ENCODE data around the gene PTPN3. TPM values are rescaled to one million over a fixed set of nuclear protein-coding genes. Genes with fewer than 3 reads are reported as not detected.

Gene PTPN3
- polyA plus RNA-seq, 2 of the 4 experiments (the other 2 are of a cell fraction) = 8.9 to 20.3 TPM

DNA sequence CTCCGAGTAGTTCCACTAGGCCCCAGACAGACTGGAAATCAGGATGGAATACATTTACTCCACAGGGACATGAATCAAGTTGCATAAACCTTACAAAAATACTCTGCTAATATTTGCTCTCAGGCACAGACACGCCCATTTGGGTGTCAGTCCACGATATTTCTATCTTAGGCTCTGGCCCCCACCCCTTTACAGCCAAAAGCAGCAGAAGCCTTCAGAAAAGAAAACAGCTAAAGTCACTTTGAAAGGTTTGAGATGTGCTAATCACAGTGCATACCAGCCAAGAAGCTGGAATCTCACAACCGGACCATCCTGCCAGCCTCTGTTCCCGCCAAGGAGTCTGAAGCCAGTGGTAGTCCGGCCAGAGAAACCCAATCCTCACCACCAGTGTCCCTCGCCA lies 22.6 kb downstream of the PTPN3 start:
- Histone ChIP-seq H3K27ac (peak overlapping the region; percentile 80 to 83), H3K4me1 (peaks cover 81% of the 10 kb centered on the region), H3K4me2 (peak overlapping the region; percentile 81), H3K4me3 (no peak overlapping the region), H3K9me3 (no peaks in the 10 kb centered on the region)
- TF ChIP-seq FOSB (CRISPR knock-in tag; IDR thresholded peaks at IDR 0.05) (no peak), SMC3 (IDR thresholded peaks at IDR 0.05) (no peak), KDM5A (IDR thresholded peaks at IDR 0.05) (no peak), ZNF302 (CRISPR knock-in tag; IDR thresholded peaks at IDR 0.05) (no peak), NFE2L2 (conservative IDR thresholded peaks at IDR 0.05; ENCODE audit: low read length) (no peak), POLR2AphosphoS2 (conservative IDR thresholded peaks at IDR 0.05; ENCODE audit: low read length) (no peak), ZFP36 (IDR thresholded peaks at IDR 0.05; ENCODE audit: borderline replicate concordance, partially characterized antibody) (no peak), TP53 (CRISPR knock-in tag; IDR thresholded peaks at IDR 0.05) (no peak), HDAC2 (IDR thresholded peaks at IDR 0.05) (no peak), EHMT2 (IDR thresholded peaks at IDR 0.05; ENCODE audit: low read depth) (no peak), MAFK (IDR thresholded peaks at IDR 0.05; ENCODE audit: partially characterized antibody) (no peak), RAD21 (conservative IDR thresholded peaks at IDR 0.05 in 1 of 2, IDR thresholded peaks at IDR 0.05 in 1 of 2) (no peak), MAX (IDR thresholded peaks at IDR 0.05) (no peak), EP300 (IDR thresholded peaks at IDR 0.05) (no peak), PBX3 (IDR thresholded peaks at IDR 0.05) (no peak), MAZ (IDR thresholded peaks at IDR 0.05; ENCODE audit: borderline replicate concordance, low read depth, low read length) (no peak), PHF8 (IDR thresholded peaks at IDR 0.05; ENCODE audit: borderline replicate concordance, low read depth) (no peak), JUN (IDR thresholded peaks at IDR 0.05) (no peak), CTCF (IDR thresholded peaks at IDR 0.05) (no peak), CEBPB (IDR thresholded peaks at IDR 0.05) (no peak)
- 14% methylated on average over 7 of the region's 7 CpGs for WGBS (ENCODE audit: missing lambda C conversion rate)
- peak in 1 of 2 experiments; percentile 45; a peak in 3 of 6 replicates for ATAC-seq
- ChIA-PET CTCF (interaction anchor here (1.0 to 5.1 kb wide), 6 partner anchors 9 to 342 kb away, joined by 3 to 45 read pairs (median 6); no protein-coding TSS in a partner anchor), POLR2A (no interaction called here)
- no peak for FAIRE-seq
- DNase-seq (ENCODE audit: low read depth in 1 of 2, low spot score in 1 of 2) = peak in 1 of 2 experiments; percentile 37

GRCh38 chr9:109474944-109475343 lies 23.2 kb downstream of the PTPN3 start:
- H3K4me1 ChIP-seq = peaks cover 86% of the 10 kb centered on the region
- no peak overlapping the region for H3K4me3 ChIP-seq
- no peaks in the 10 kb centered on the region for H3K9me3 ChIP-seq
- no peak for ATAC-seq
- no peak for FAIRE-seq
- POLR2A ChIA-PET = no interaction called here
- DNase-seq (ENCODE audit: low read depth in 1 of 2, low spot score in 1 of 2) = no peak
- H3K4me2 ChIP-seq = peak overlapping the region; percentile 81
- peak; percentile 36 for TF ChIP-seq ZFP36 (IDR thresholded peaks at IDR 0.05; ENCODE audit: borderline replicate concordance, partially characterized antibody)
- no peak for TF ChIP-seq CHD2 (IDR thresholded peaks at IDR 0.05; ENCODE audit: low read length, partially characterized antibody)
- CTCF ChIA-PET = interaction anchor here (1.0 to 5.1 kb wide), 6 partner anchors 9 to 343 kb away, joined by 3 to 45 read pairs (median 6); no protein-coding TSS in a partner anchor
- peak overlapping the region; percentile 80 to 83; a peak in 5 of 6 replicates for H3K27ac ChIP-seq
- 73% methylated on average over 2 of the region's 2 CpGs for WGBS (ENCODE audit: missing lambda C conversion rate)

- ChIA-PET POLR2A (no interaction called here), CTCF (interaction anchor here (2.2 to 5.1 kb wide), 2 partner anchors 32 to 46 kb away, joined by 7 to 45 read pairs; no protein-coding TSS in a partner anchor)
- H3K4me1 ChIP-seq = peaks cover 91% of the 10 kb centered on the region
- ATAC-seq (no peak), DNase-seq (ENCODE audit: low read depth in 1 of 2, low spot score in 1 of 2) (no peak), FAIRE-seq (no peak)
- H3K4me3 ChIP-seq = no peak overlapping the region
- H3K9me3 ChIP-seq = no peaks in the 10 kb centered on the region
- H3K27ac ChIP-seq = peak overlapping the region in 1 of 2 experiments; percentile 80; a peak in 3 of 6 replicates
- 84% methylated on average over 7 of the region's 7 CpGs for WGBS (ENCODE audit: missing lambda C conversion rate)
- no peak overlapping the region for H3K4me2 ChIP-seq
- TF ChIP-seq EHF (CRISPR knock-in tag; IDR thresholded peaks at IDR 0.05) (no peak), EP300 (IDR thresholded peaks at IDR 0.05) (no peak), MAZ (IDR thresholded peaks at IDR 0.05; ENCODE audit: borderline replicate concordance, low read depth, low read length) (no peak), NR3C1 (IDR thresholded peaks at IDR 0.05) (no peak), JUNB (IDR thresholded peaks at IDR 0.05) (no peak)
- TF ChIP-seq, protein P1, sequence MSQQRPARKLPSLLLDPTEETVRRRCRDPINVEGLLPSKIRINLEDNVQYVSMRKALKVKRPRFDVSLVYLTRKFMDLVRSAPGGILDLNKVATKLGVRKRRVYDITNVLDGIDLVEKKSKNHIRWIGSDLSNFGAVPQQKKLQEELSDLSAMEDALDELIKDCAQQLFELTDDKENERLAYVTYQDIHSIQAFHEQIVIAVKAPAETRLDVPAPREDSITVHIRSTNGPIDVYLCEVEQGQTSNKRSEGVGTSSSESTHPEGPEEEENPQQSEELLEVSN (IDR thresholded peaks at IDR 0.05; ENCODE audit: borderline replicate concordance, low read depth) = no peak
- TF ChIP-seq, protein P2, sequence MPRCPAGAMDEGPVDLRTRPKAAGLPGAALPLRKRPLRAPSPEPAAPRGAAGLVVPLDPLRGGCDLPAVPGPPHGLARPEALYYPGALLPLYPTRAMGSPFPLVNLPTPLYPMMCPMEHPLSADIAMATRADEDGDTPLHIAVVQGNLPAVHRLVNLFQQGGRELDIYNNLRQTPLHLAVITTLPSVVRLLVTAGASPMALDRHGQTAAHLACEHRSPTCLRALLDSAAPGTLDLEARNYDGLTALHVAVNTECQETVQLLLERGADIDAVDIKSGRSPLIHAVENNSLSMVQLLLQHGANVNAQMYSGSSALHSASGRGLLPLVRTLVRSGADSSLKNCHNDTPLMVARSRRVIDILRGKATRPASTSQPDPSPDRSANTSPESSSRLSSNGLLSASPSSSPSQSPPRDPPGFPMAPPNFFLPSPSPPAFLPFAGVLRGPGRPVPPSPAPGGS (IDR thresholded peaks at IDR 0.05) = no peak
- TF ChIP-seq, protein P3, sequence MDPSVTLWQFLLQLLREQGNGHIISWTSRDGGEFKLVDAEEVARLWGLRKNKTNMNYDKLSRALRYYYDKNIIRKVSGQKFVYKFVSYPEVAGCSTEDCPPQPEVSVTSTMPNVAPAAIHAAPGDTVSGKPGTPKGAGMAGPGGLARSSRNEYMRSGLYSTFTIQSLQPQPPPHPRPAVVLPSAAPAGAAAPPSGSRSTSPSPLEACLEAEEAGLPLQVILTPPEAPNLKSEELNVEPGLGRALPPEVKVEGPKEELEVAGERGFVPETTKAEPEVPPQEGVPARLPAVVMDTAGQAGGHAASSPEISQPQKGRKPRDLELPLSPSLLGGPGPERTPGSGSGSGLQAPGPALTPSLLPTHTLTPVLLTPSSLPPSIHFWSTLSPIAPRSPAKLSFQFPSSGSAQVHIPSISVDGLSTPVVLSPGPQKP (IDR thresholded peaks at IDR 0.05; ENCODE audit: low read depth, low read length) = no peak
These were observed 23.9 kb downstream of the PTPN3 start for GRCh38 chr9:109474170-109474569.
